RPMI8226 (cell line): Measurements from ENCODE around the gene ATF3.
"Not testable (repeated sequence)": the region's sequence is repeated elsewhere in the genome, so short reads cannot be mapped to it uniquely, and the experiment has no call there.

Experiments used
- DNase-seq: peaks from one replicate; pipeline ENCODE4 v3.0.0-alpha.2; 2015

The ATF3 gene

GRCh38 chr1:212655668-212656440 is 47.3 kb downstream of the ATF3 start:
- peak; percentile 17 for DNase-seq

GRCh38 chr1:212656730-212657129 is 48.2 kb downstream of the ATF3 start:
- peak; percentile 85 for DNase-seq

- DNase-seq: not testable (repeated sequence)
Observed at GRCh38 chr1:212658250-212658649, 49.7 kb downstream of the ATF3 start.

GRCh38 chr1:212664409-212665199 is 56.0 kb downstream of the ATF3 start:
- no peak for DNase-seq

- DNase-seq: peak; percentile 84
Observed at GRCh38 chr1:212665241-212666115, 56.9 kb downstream of the ATF3 start.

- DNase-seq: no peak
Observed at GRCh38 chr1:212666116-212666775, 57.7 kb downstream of the ATF3 start.

GRCh38 chr1:212667223-212668139 is 58.9 kb downstream of the ATF3 start:
- peak; percentile 21 for DNase-seq

GRCh38 chr1:212668477-212668876 is 59.9 kb downstream of the ATF3 start:
- DNase-seq: no peak

GRCh38 chr1:212669102-212669501 is 60.5 kb downstream of the ATF3 start:
- DNase-seq: peak; percentile 68

GRCh38 chr1:212669600-212669999 is 61.0 kb downstream of the ATF3 start:
- DNase-seq: no peak

GRCh38 chr1:212670301-212670700 is 61.7 kb downstream of the ATF3 start:
- no peak for DNase-seq
